ENCODE measurements around the gene SPINK9.

DNA sequence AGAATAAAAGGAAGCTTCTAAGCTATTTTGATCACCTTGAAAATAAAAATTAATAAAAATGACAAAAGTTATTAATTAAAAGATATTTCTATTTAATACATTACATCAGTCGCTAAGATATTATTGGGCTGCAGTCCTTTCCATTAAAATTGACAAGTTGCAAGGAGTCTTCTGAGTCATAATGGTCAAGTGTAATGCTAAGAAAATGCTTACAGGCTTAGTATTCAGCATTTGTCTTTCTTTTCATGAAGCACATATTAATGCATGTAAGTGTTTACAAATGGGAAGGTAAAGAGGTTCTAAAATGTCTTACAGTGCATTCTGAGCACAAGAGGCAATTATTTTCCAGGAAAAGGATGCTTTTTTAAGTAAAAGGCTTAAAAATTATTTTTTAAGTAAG is 17.3 kb downstream of the SPINK9 start:
- TF ChIP-seq TCF7L2 (IDR thresholded peaks at IDR 0.05; ENCODE audit: borderline replicate concordance, extremely low read depth, insufficient read depth, insufficient read length) (no peak), SRF (IDR thresholded peaks at IDR 0.05; ENCODE audit: low read depth) (no peak), EZH2 (IDR thresholded peaks at IDR 0.05) (no peak), POLR2A (IDR thresholded peaks at IDR 0.05; ENCODE audit: borderline replicate concordance, extremely low read depth, insufficient read depth, insufficient read length) (no peak), EZH2phosphoT487 (IDR thresholded peaks at IDR 0.05; ENCODE audit: borderline replicate concordance) (no peak), ELF1 (IDR thresholded peaks at IDR 0.05; ENCODE audit: borderline replicate concordance, low read depth) (no peak), RAD21 (IDR thresholded peaks at IDR 0.05; ENCODE audit: low read depth) (no peak), SIN3A (IDR thresholded peaks at IDR 0.05; ENCODE audit: low read depth) (no peak), JUND (IDR thresholded peaks at IDR 0.05) (no peak), POLR2AphosphoS5 (IDR thresholded peaks at IDR 0.05; ENCODE audit: low read depth, low read length) (no peak)
- TF ChIP-seq, protein P1, sequence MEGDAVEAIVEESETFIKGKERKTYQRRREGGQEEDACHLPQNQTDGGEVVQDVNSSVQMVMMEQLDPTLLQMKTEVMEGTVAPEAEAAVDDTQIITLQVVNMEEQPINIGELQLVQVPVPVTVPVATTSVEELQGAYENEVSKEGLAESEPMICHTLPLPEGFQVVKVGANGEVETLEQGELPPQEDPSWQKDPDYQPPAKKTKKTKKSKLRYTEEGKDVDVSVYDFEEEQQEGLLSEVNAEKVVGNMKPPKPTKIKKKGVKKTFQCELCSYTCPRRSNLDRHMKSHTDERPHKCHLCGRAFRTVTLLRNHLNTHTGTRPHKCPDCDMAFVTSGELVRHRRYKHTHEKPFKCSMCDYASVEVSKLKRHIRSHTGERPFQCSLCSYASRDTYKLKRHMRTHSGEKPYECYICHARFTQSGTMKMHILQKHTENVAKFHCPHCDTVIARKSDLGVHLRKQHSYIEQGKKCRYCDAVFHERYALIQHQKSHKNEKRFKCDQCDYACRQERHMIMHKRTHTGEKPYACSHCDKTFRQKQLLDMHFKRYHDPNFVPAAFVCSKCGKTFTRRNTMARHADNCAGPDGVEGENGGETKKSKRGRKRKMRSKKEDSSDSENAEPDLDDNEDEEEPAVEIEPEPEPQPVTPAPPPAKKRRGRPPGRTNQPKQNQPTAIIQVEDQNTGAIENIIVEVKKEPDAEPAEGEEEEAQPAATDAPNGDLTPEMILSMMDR (IDR thresholded peaks at IDR 0.05 in 2 of 3, conservative IDR thresholded peaks at IDR 0.05 in 1 of 3; ENCODE audit: borderline replicate concordance in 1 of 3, insufficient read depth in 1 of 3, low read depth in 2 of 3, low read length in 2 of 3), result no peak
- TF ChIP-seq, protein P2, sequence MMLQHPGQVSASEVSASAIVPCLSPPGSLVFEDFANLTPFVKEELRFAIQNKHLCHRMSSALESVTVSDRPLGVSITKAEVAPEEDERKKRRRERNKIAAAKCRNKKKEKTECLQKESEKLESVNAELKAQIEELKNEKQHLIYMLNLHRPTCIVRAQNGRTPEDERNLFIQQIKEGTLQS (IDR thresholded peaks at IDR 0.05), result no peak
- TF ChIP-seq, protein P3, sequence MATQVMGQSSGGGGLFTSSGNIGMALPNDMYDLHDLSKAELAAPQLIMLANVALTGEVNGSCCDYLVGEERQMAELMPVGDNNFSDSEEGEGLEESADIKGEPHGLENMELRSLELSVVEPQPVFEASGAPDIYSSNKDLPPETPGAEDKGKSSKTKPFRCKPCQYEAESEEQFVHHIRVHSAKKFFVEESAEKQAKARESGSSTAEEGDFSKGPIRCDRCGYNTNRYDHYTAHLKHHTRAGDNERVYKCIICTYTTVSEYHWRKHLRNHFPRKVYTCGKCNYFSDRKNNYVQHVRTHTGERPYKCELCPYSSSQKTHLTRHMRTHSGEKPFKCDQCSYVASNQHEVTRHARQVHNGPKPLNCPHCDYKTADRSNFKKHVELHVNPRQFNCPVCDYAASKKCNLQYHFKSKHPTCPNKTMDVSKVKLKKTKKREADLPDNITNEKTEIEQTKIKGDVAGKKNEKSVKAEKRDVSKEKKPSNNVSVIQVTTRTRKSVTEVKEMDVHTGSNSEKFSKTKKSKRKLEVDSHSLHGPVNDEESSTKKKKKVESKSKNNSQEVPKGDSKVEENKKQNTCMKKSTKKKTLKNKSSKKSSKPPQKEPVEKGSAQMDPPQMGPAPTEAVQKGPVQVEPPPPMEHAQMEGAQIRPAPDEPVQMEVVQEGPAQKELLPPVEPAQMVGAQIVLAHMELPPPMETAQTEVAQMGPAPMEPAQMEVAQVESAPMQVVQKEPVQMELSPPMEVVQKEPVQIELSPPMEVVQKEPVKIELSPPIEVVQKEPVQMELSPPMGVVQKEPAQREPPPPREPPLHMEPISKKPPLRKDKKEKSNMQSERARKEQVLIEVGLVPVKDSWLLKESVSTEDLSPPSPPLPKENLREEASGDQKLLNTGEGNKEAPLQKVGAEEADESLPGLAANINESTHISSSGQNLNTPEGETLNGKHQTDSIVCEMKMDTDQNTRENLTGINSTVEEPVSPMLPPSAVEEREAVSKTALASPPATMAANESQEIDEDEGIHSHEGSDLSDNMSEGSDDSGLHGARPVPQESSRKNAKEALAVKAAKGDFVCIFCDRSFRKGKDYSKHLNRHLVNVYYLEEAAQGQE (IDR thresholded peaks at IDR 0.05; ENCODE audit: low read depth), result no peak
